SKM-1 (cell line): ENCODE results near the gene RASL12.

Experiments
- DNase-seq: peaks from one replicate; lab custom pipeline; 2025; ENCODE audit not compliant: unreplicated experiment; lab: John Stamatoyannopoulos, UW

RASL12 gene

DNA sequence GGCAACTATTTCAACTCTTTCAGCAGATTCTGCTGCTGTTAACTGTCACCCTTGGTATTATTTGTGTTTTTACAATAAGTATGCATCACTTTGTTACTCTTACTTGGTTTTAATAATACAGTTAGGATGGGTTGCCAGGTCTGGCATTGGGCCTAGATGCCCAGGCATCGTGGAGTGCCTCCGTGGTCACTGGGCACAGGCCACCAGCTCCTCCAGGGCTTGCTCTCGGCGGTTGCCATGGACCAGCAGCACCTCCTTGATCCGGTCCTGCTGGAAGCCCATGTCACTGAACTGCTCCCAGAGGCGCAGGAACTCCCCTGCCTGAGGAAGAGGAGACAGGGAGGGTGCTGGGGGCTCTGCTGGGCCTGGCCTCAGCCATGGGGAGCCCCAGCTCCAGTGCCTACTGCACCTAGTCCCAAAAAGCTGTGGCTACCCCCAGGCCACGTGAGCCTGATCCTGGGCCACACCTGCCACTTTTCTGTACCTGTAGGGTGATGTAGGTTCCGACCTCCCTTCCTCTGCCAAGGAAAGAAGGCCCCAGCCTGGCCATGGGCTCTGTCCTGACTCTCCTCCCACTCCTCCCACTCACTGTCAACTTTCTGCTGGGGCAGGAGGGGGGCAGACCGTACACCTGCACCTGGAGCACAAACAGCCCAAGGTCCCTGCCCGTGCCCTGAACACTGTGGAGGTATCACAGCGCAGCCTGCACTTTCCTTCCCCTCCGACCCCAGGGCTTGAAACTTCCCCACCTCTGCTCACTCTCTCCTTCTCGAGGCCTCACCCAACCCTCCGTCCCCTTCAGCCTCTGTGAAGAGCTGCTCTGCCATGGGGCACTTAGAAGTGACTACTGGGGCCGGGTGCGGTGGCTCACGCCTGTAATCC is 25.4 kb upstream of the RASL12 start:
- DNase-seq: no peak

- no peak for DNase-seq
Observed at GRCh38 chr15:65091946-65092770, 24.4 kb upstream of the RASL12 start.

DNA sequence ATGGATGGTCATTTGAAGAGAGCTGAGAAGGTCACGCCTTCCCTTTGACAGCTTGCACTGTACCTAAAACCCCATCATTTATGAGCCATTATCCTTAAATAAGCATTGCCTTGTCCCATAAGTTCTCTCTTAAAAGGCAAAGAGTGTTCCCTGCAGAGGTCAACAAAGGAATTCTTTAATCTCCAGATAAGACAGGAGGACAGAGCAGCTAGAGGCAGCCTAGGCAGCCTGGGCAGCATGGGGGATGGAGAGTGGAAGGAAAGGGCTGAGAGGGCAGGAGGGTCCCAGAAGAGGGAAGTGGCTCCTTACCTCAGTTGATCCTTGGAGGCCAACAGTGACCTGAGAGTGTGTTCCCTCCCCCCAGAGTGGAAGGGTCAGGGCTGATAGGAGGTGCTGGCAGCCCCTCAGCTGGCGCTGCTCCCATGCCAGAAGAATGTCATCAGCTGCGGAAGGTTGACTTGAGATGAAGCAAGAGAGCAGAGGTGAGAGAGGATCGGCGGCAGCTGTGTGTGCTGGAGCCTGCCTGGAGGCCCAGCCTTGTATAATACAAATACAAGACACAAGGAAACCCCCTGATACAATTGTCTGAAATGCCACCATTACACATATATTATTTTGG is 21.5 kb upstream of the RASL12 start:
- DNase-seq: no peak

GRCh38 chr15:65088643-65089021 is 20.8 kb upstream of the RASL12 start:
- DNase-seq: no peak

- DNase-seq: no peak
Observed at GRCh38 chr15:65087873-65088642, 20.3 kb upstream of the RASL12 start.

DNA sequence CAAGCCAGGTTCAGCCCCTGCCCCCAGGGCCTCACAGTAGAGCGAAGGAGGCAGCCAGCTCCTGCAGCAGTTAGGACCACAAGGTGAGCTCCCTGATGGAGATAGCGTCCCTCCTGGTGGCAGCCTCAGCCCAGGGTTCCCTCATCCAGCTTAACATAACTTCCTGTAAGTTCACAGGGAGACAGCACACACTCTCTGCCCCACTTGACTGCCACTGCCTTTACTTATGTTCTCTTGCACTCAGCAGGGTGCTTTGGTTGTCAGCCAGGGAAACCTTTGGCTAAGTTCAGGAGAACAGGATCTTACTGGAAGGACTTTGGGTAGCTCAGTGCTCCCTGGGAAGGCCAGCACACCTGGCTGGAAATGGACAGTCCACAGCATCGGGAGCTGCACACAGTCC is 19.6 kb upstream of the RASL12 start:
- DNase-seq: no peak

DNA sequence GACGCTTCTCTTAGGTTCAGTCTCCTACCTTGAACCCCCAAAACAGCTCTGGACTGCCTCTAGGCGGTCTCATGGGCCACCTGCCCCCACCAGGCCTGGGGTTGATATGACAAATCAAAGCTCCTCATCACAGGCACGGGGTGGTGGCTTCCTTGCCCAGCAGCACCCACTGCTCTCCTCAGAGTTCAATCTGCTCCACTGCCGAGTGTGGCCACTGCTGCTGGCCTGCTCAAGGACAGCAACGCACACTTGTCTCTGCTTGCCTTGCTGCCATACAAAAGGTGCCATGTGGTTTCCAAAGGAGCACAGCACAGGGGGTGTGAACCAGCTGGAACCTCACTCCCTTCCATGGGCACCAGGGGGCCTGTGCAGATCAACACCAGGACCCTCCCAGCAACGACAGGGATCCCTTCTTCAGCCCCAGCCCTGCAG is 18.9 kb upstream of the RASL12 start:
- no peak for DNase-seq

GRCh38 chr15:65085990-65086679 is 18.3 kb upstream of the RASL12 start:
- DNase-seq: no peak

DNA sequence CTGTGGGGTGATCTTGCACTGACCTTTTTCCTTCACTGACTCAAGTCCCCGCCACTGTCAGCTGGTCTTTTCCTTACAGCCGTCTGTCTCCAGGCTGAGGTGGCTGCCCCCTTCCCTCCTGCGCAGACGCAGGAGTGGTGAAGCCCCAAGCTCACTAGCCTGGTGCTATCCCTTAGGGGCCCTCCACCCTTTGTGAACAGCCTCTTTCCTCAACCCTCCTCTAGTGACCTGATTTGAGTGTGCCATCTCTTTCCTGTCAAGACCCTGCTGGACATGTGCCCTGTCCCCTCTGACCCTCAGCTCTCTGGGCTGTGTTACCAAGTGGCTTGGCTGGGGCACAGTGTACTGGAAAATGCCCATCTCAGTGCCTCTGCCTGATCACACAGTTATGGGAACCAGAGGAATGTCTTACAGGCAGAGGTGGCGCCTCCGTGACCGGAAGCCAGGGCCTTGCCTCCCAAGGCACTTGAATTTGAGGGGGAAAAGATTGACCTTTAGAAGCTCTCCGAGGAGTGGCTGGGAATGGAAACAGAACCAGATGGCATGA is 17.5 kb upstream of the RASL12 start:
- no peak for DNase-seq

- DNase-seq: no peak
Observed at GRCh38 chr15:65084500-65085206, 16.9 kb upstream of the RASL12 start.

DNA sequence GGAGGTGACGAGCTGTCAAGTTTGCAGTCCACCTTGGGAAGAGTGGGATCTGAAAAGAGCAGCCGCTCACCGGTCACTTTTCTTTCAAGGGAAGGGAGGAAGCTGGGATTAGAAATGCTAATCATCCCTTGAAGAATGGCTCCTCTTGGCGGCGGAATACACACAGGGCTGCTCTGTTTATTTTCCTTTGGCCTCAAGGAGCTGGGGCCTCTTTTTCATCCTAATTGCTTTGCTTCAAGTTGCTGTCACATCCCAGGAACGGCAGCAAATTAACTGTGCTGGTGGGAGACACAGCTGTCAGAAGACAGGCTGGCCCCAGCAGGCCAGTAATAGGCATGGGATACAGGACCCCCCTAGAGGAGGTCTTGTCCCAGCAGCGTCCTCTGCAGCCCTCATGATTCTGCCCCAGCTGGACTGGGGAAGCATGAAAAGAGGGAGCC is 15.5 kb upstream of the RASL12 start:
- no peak for DNase-seq

DNA sequence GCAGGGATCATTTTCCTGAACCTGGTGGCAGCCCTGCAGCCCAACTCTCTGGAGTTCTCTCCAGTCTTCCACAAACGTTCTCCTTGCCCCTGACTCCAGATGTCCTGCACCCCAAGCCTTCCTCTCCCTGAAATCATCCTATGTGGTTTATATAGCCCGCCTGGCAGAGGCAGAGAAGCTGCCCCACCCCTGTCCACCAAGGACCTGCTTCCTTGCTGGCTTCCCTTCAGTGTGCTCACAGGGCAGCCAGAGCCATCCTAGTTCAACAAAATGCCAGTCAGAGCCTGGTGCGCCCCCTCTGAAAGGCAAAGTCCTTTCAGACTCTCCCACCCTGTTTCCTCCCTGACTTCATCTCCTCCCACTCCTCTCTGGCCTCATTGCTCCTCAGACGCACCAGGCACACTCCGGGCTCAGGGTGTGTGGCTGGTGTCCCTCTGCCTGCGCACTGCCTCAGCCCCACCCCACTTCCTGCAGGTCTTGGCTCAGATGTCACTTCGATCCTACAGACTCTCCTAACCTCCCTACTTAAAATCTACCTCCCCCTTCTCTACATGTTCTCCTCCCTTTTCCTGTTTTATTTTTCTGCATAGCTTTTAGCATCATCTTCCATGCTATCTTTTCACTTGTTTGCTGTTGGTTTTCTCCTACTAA is 14.6 kb upstream of the RASL12 start:
- DNase-seq: no peak

GRCh38 chr15:65081758-65082157 is 14.0 kb upstream of the RASL12 start:
- DNase-seq: no peak

DNA sequence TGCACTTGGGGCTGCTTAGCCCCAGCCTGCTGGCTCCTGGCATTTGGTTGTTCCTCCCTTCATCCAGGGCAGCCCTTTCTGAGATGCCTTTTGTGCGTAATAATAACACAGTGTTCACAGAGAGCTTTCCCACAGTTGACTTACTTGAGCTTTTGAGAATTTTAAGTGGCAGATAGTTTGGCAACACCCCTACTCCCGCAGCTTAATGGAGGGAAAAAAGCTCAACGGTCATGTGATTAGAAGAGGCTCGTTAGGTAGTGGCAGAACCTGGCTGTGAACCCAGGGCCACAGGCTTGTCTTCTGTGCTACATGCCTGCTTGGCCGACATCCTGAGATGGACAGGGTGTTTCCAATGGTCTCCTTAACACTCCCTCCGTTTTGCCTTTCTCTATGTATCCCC is 13.5 kb upstream of the RASL12 start:
- no peak for DNase-seq

- DNase-seq: no peak
Observed at GRCh38 chr15:65079580-65079979, 11.8 kb upstream of the RASL12 start.

GRCh38 chr15:65077981-65078352 is 10.2 kb upstream of the RASL12 start:
- no peak for DNase-seq

GRCh38 chr15:65077291-65077980 is 9.6 kb upstream of the RASL12 start:
- no peak for DNase-seq
